ENCODE measurements around the gene MICAL3. TPM values are rescaled to one million over a fixed set of nuclear protein-coding genes. Genes with fewer than 3 reads are reported as not detected.

The MICAL3 gene
- total and polyA plus RNA-seq, 2 of the 8 experiments (the other 6 are each of a cell fraction or from before 2014, with no cell fraction given), result 8.3 to 41.8 TPM

- TF ChIP-seq PHF8 (conservative IDR thresholded peaks at IDR 0.05; ENCODE audit: low read depth, low read length) (0 out of 2 replicates have a peak, but pooled peaks have one; percentile 16), NRF1 (IDR thresholded peaks at IDR 0.05; ENCODE audit: low read depth, low read length) (peak; percentile 53), SIX5 (IDR thresholded peaks at IDR 0.05; ENCODE audit: low read depth, low read length) (no peak), HDAC6 (IDR thresholded peaks at IDR 0.05; ENCODE audit: low read depth, low read length) (no peak), EGR1 (IDR thresholded peaks at IDR 0.05; ENCODE audit: borderline replicate concordance, low read depth, low read length) (no peak), CEBPB (IDR thresholded peaks at IDR 0.05; ENCODE audit: low read depth, low read length) (no peak), TBP (IDR thresholded peaks at IDR 0.05; ENCODE audit: low read depth, low read length) (no peak), CTCF (IDR thresholded peaks at IDR 0.05; ENCODE audit: control extremely low read depth in 1 of 3, insufficient read depth in 1 of 3, low read depth in 1 of 3, low read length in 3 of 3) (peak in 1 of 3 experiments; percentile 14; a peak in 1 of 4 replicates), POLR2A (IDR thresholded peaks at IDR 0.05; ENCODE audit: control extremely low read depth in 1 of 2, low read depth in 2 of 2, low read length in 2 of 2) (no peak), RXRA (IDR thresholded peaks at IDR 0.05; ENCODE audit: insufficient read depth, low read depth, low read length) (no peak), MAX (IDR thresholded peaks at IDR 0.05) (peak; percentile 43; the same call in 1 of the 2 replicates), TEAD4 (IDR thresholded peaks at IDR 0.05; ENCODE audit: low read depth, low read length) (no peak), CBX5 (IDR thresholded peaks at IDR 0.05; ENCODE audit: low read depth, low read length) (no peak), POU5F1 (IDR thresholded peaks at IDR 0.05; ENCODE audit: low read depth, low read length) (no peak), SAP30 (IDR thresholded peaks at IDR 0.05; ENCODE audit: insufficient read depth, insufficient replicate concordance, low read length) (peak; percentile 51), ATF3 (IDR thresholded peaks at IDR 0.05; ENCODE audit: insufficient read depth, low read depth, low read length) (no peak), ATF2 (IDR thresholded peaks at IDR 0.05; ENCODE audit: low read length) (no peak), BRCA1 (IDR thresholded peaks at IDR 0.05; ENCODE audit: low read depth, low read length) (no peak), KDM1A (IDR thresholded peaks at IDR 0.05; ENCODE audit: borderline replicate concordance, low read length) (no peak)
These were observed 669 bp downstream of the MICAL3 start (continued) for GRCh38 chr22:18023509-18024275.
